ENCODE data around the gene SH3PXD2A.
A peak's percentile ranks its signal among the peaks of the same experiment; 100 is the strongest.
"Not testable (repeated sequence)": the region's sequence is repeated elsewhere in the genome, so short reads cannot be mapped to it uniquely, and the experiment has no call there.

SH3PXD2A gene

GRCh38 chr10:103847346-103847745 is 8.0 kb downstream of the SH3PXD2A start:
- H3K4me3 ChIP-seq (replicated peaks in 1 of 2; ENCODE audit: low read depth in 2 of 2, low read length in 2 of 2) = no peak overlapping the region
- no peak for DNase-seq (ENCODE audit: low read depth in 2 of 2)
- no peak for TF ChIP-seq CTCF (IDR thresholded peaks at IDR 0.05; ENCODE audit: low read depth, low read length)

GRCh38 chr10:103845972-103846371 is 9.4 kb downstream of the SH3PXD2A start:
- H3K4me3 ChIP-seq (replicated peaks in 1 of 2; ENCODE audit: low read depth in 2 of 2, low read length in 2 of 2) = no peak overlapping the region
- DNase-seq (ENCODE audit: low read depth in 2 of 2) = no peak
- TF ChIP-seq CTCF (IDR thresholded peaks at IDR 0.05; ENCODE audit: low read depth, low read length) = no peak

- DNase-seq (ENCODE audit: low read depth in 2 of 2); H3K4me3 ChIP-seq (replicated peaks in 1 of 2; ENCODE audit: low read depth in 2 of 2, low read length in 2 of 2): not testable (repeated sequence)
Measured at GRCh38 chr10:103845346-103845745, 10.0 kb downstream of the SH3PXD2A start.

- no peak for TF ChIP-seq CTCF (IDR thresholded peaks at IDR 0.05; ENCODE audit: low read depth, low read length)
- peak; percentile 46 to 50 for DNase-seq (ENCODE audit: low read depth in 2 of 2)
- no peak overlapping the region for H3K4me3 ChIP-seq (replicated peaks in 1 of 2; ENCODE audit: low read depth in 2 of 2, low read length in 2 of 2)
Measured at GRCh38 chr10:103843854-103844570, 11.4 kb downstream of the SH3PXD2A start.

GRCh38 chr10:103843045-103843444 is 12.3 kb downstream of the SH3PXD2A start:
- H3K4me3 ChIP-seq (replicated peaks in 1 of 2; ENCODE audit: low read depth in 2 of 2, low read length in 2 of 2) = no peak overlapping the region
- TF ChIP-seq CTCF (IDR thresholded peaks at IDR 0.05; ENCODE audit: low read depth, low read length) = no peak
- DNase-seq (ENCODE audit: low read depth in 2 of 2) = no peak

GRCh38 chr10:103842605-103843004 is 12.8 kb downstream of the SH3PXD2A start:
- H3K4me3 ChIP-seq (replicated peaks in 1 of 2; ENCODE audit: low read depth in 2 of 2, low read length in 2 of 2) = no peak overlapping the region
- TF ChIP-seq CTCF (IDR thresholded peaks at IDR 0.05; ENCODE audit: low read depth, low read length) = no peak
- no peak for DNase-seq (ENCODE audit: low read depth in 2 of 2)

GRCh38 chr10:103841519-103841918 is 13.9 kb downstream of the SH3PXD2A start:
- no peak overlapping the region for H3K4me3 ChIP-seq (replicated peaks in 1 of 2; ENCODE audit: low read depth in 2 of 2, low read length in 2 of 2)
- DNase-seq (ENCODE audit: low read depth in 2 of 2) = no peak
- TF ChIP-seq CTCF (IDR thresholded peaks at IDR 0.05; ENCODE audit: low read depth, low read length) = no peak

All from cardiac fibroblast (primary cell).